Measurements from ENCODE around the gene HRH2. TPM values are rescaled to one million over a fixed set of nuclear protein-coding genes. Genes with fewer than 3 reads are reported as not detected.

The HRH2 gene
- total RNA-seq, 6 donors from 2014 or later: 3.8 to 16.8 (median 7.8) TPM

GRCh38 chr5:175711031-175711430 lies 53.2 kb downstream of the HRH2 start:
- no peaks in the 10 kb centered on the region for H3K4me1 ChIP-seq
- no peak for DNase-seq
- ATAC-seq (ENCODE audit: low FRiP score in 2 of 2): no peak
- no peak for TF ChIP-seq EP300 (IDR thresholded peaks at IDR 0.05)
- no peak for TF ChIP-seq CTCF (IDR thresholded peaks at IDR 0.05)
- TF ChIP-seq POLR2A (IDR thresholded peaks at IDR 0.05): no peak
- TF ChIP-seq POLR2AphosphoS5 (IDR thresholded peaks at IDR 0.05): no peak
- 59 to 76% methylated on average over 5 of the region's 5 CpGs for WGBS, 2 donors
- H3K36me3 ChIP-seq: peaks cover 0 to 5% (median 0%) of the 10 kb centered on the region in 4 donors
- no peak overlapping the region for H3K4me3 ChIP-seq
- no peak overlapping the region for H3K27ac ChIP-seq
- H3K9me3 ChIP-seq: peaks cover 0 to 11% (median 0%) of the 10 kb centered on the region in 4 donors
- no peaks in the 10 kb centered on the region for H3K27me3 ChIP-seq

GRCh38 chr5:175711472-175712312 lies 53.8 kb downstream of the HRH2 start:
- Histone ChIP-seq H3K27me3 (no peaks in the 10 kb centered on the region), H3K9me3 (peaks cover 0 to 16% (median under 1%) of the 10 kb centered on the region in 4 donors), H3K4me3 (no peak overlapping the region), H3K36me3 (peaks cover 0 to 5% (median 0%) of the 10 kb centered on the region in 4 donors), H3K27ac (no peak overlapping the region), H3K4me1 (no peaks in the 10 kb centered on the region)
- WGBS, 2 donors: 86 to 90% methylated on average over 20 of the region's 20 CpGs
- no peak for ATAC-seq (ENCODE audit: low FRiP score in 2 of 2)
- DNase-seq: no peak
- no peak for TF ChIP-seq EP300 (IDR thresholded peaks at IDR 0.05)
- TF ChIP-seq POLR2AphosphoS5 (IDR thresholded peaks at IDR 0.05): no peak
- TF ChIP-seq POLR2A (IDR thresholded peaks at IDR 0.05): no peak

DNA sequence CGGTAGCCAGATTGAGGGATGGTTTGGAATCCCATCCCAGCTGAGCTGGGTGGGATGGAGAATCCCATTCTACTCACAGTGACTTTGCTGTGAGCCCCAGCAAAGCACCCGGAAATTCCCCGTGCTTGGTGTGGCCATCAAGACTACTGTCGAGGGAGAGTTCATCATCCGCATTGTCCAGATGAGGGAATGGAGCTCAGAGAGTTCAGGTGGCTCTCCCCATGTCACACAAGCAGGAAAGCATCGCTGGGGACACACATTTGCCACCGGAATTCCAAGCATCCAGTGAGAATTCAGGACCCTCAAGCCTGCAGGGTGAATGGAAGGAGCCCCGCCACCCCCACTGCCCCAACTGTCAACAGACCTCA lies 54.4 kb downstream of the HRH2 start:
- H3K36me3 ChIP-seq: peaks cover 0 to 5% (median 0%) of the 10 kb centered on the region in 4 donors
- DNase-seq: no peak

DNA sequence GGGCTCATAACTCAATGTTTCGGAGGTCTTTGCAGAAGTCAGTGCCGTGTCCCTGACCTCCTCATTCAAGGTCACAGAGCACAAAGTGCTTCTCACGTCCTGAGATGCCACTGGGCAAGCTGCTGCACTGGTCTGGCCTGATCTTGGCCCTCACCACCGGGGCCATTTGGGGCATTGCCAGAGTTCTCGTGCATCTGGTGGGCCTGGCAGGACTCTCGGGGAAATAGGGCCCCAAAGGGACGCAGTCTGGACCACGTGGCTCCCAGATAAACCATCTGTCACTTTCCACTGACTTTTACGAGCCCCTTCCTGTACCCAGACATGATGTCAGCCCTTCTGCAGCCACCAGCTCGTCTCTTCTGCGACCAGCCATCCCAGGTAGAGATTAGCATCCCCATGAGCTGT lies 54.8 kb downstream of the HRH2 start:
- Histone ChIP-seq H3K27ac (no peak overlapping the region), H3K4me3 (no peak overlapping the region), H3K36me3 (peaks cover 0 to 5% (median 0%) of the 10 kb centered on the region in 4 donors), H3K4me1 (no peaks in the 10 kb centered on the region), H3K9me3 (peaks cover 0 to 24% (median 5%) of the 10 kb centered on the region in 4 donors), H3K27me3 (no peaks in the 10 kb centered on the region)
- ATAC-seq (ENCODE audit: low FRiP score in 2 of 2) (no peak), DNase-seq (no peak)
- 46% methylated on average over 8 to 11 of the region's 11 CpGs for WGBS, 2 donors
- TF ChIP-seq CTCF (IDR thresholded peaks at IDR 0.05) (no peak), POLR2AphosphoS5 (IDR thresholded peaks at IDR 0.05) (no peak), EP300 (IDR thresholded peaks at IDR 0.05) (no peak), POLR2A (IDR thresholded peaks at IDR 0.05) (no peak)

More for the DNA sequence above, 54.4 kb downstream of the HRH2 start:
- Histone ChIP-seq H3K4me1 (no peaks in the 10 kb centered on the region), H3K27me3 (no peaks in the 10 kb centered on the region), H3K27ac (no peak overlapping the region), H3K9me3 (peaks cover 0 to 22% (median 5%) of the 10 kb centered on the region in 4 donors), H3K4me3 (no peak overlapping the region)
- no peak for ATAC-seq (ENCODE audit: low FRiP score in 2 of 2)
- TF ChIP-seq EP300 (IDR thresholded peaks at IDR 0.05): no peak
- TF ChIP-seq POLR2A (IDR thresholded peaks at IDR 0.05): no peak
- no peak for TF ChIP-seq POLR2AphosphoS5 (IDR thresholded peaks at IDR 0.05)
- no peak for TF ChIP-seq CTCF (IDR thresholded peaks at IDR 0.05)
- WGBS, 2 donors: 86 to 91% methylated on average over 8 of the region's 8 CpGs

GRCh38 chr5:175713930-175714329 lies 56.1 kb downstream of the HRH2 start:
- H3K4me1 ChIP-seq: no peaks in the 10 kb centered on the region
- no peak for DNase-seq
- no peak for ATAC-seq (ENCODE audit: low FRiP score in 2 of 2)
- no peak overlapping the region for H3K27ac ChIP-seq
- WGBS, 2 donors: 79 to 88% methylated on average over 3 of the region's 3 CpGs
- H3K9me3 ChIP-seq: peaks cover 0 to 24% (median 5%) of the 10 kb centered on the region in 4 donors
- H3K4me3 ChIP-seq: no peak overlapping the region
- TF ChIP-seq POLR2A (IDR thresholded peaks at IDR 0.05) (no peak), EP300 (IDR thresholded peaks at IDR 0.05) (no peak), POLR2AphosphoS5 (IDR thresholded peaks at IDR 0.05) (no peak), CTCF (IDR thresholded peaks at IDR 0.05) (no peak)
- H3K27me3 ChIP-seq: no peaks in the 10 kb centered on the region
- peaks cover 0 to 1% (median 0%) of the 10 kb centered on the region in 4 donors for H3K36me3 ChIP-seq
